ENCODE results near the gene TPT1. TPM values are rescaled to one million over a fixed set of nuclear protein-coding genes. Genes with fewer than 3 reads are reported as not detected.
A peak's percentile ranks its signal among the peaks of the same experiment; 100 is the strongest.

TPT1 gene
- total RNA-seq, 2 experiments from 2014 or later: 3,533 to 3,563 TPM

- Mint-ChIP-seq H3K9me3 (peaks cover 1% of the 10 kb centered on the region), H3K36me3 (ENCODE audit: low read depth) (peaks cover 18% of the 10 kb centered on the region), H3K27ac (peak overlapping the region; percentile 26), H3K4me1 (ENCODE audit: low read depth) (peaks cover 44% of the 10 kb centered on the region), H3K4me3 (no peak overlapping the region), H3K27me3 (no peaks in the 10 kb centered on the region)
- ATAC-seq (no peak), DNase-seq (no peak)
- intact Hi-C loops (cut with micrococcal nuclease): no loop called here
- POLR2A ChIA-PET: interaction anchor here (0.7 to 2.9 kb wide), 6 partner anchors 27 to 111 kb away, joined by 3 to 13 read pairs (median 4); partner anchors contain the start of gene TPT1
- no peak for TF ChIP-seq CTCF (IDR thresholded peaks at IDR 0.05)
- CTCF ChIA-PET: interaction anchor here (0.5 to 7.3 kb wide), 10 partner anchors 17 to 1294 kb away, joined by 3 to 103 read pairs (median 8); partner anchors contain the start of genes COG3 and SLC25A30
These were observed 28.1 kb upstream of the TPT1 start for GRCh38 chr13:45369116-45369515.

GRCh38 chr13:45368571-45368970 lies 27.6 kb upstream of the TPT1 start:
- ChIA-PET POLR2A (interaction anchor here (1.8 to 2.9 kb wide), 2 partner anchors 26 to 29 kb away, joined by 11 to 13 read pairs; partner anchors contain the start of gene TPT1), CTCF (interaction anchor here (0.9 to 7.3 kb wide), 7 partner anchors 18 to 121 kb away, joined by 3 to 103 read pairs (median 5); no protein-coding TSS in a partner anchor)
- H3K27me3 Mint-ChIP-seq: no peaks in the 10 kb centered on the region
- peaks cover 23% of the 10 kb centered on the region for H3K36me3 Mint-ChIP-seq (ENCODE audit: low read depth)
- H3K4me3 Mint-ChIP-seq: no peak overlapping the region
- ATAC-seq: no peak
- peaks cover 50% of the 10 kb centered on the region for H3K4me1 Mint-ChIP-seq (ENCODE audit: low read depth)
- intact Hi-C loops (cut with micrococcal nuclease): no loop called here
- no peak for TF ChIP-seq CTCF (IDR thresholded peaks at IDR 0.05)
- peak overlapping the region; percentile 97 for H3K27ac Mint-ChIP-seq
- DNase-seq: no peak
- H3K9me3 Mint-ChIP-seq: peaks cover 6% of the 10 kb centered on the region

GRCh38 chr13:45368005-45368404 lies 27.0 kb upstream of the TPT1 start:
- H3K27me3 Mint-ChIP-seq: no peaks in the 10 kb centered on the region
- intact Hi-C loops (cut with micrococcal nuclease): no loop called here
- no peak for ATAC-seq
- TF ChIP-seq CTCF (IDR thresholded peaks at IDR 0.05): no peak
- peak overlapping the region; percentile 97 for H3K27ac Mint-ChIP-seq
- POLR2A ChIA-PET: interaction anchor here (1.8 to 2.9 kb wide), 2 partner anchors 27 to 28 kb away, joined by 11 to 13 read pairs; partner anchors contain the start of gene TPT1
- CTCF ChIA-PET: interaction anchor here (0.9 to 7.3 kb wide), 6 partner anchors 26 to 121 kb away, joined by 3 to 103 read pairs (median 4); no protein-coding TSS in a partner anchor
- H3K4me1 Mint-ChIP-seq (ENCODE audit: low read depth): peaks cover 55% of the 10 kb centered on the region
- peaks cover 8% of the 10 kb centered on the region for H3K9me3 Mint-ChIP-seq
- DNase-seq: no peak
- H3K36me3 Mint-ChIP-seq (ENCODE audit: low read depth): peaks cover 26% of the 10 kb centered on the region
- no peak overlapping the region for H3K4me3 Mint-ChIP-seq

- H3K4me1 Mint-ChIP-seq (ENCODE audit: low read depth): peaks cover 62% of the 10 kb centered on the region
- H3K4me3 Mint-ChIP-seq: peak overlapping the region; percentile 46
- no peaks in the 10 kb centered on the region for H3K27me3 Mint-ChIP-seq
- H3K27ac Mint-ChIP-seq: peak overlapping the region; percentile 97
- H3K9me3 Mint-ChIP-seq: peaks cover 8% of the 10 kb centered on the region
- intact Hi-C loops (cut with micrococcal nuclease): loop anchor here (2.0 kb wide), 1 partner anchor 27 kb away; the partner anchor contains the start of gene TPT1
- H3K36me3 Mint-ChIP-seq (ENCODE audit: low read depth): peaks cover 31% of the 10 kb centered on the region
- CTCF ChIA-PET: interaction anchor here (0.8 to 7.3 kb wide), 7 partner anchors 26 to 122 kb away, joined by 3 to 103 read pairs (median 3); partner anchors contain the start of gene TPT1
- POLR2A ChIA-PET: interaction anchor here (0.6 to 2.9 kb wide), 5 partner anchors 23 to 97 kb away, joined by 3 to 13 read pairs (median 5); partner anchors contain the start of gene TPT1
- ATAC-seq: peak; percentile 99
- TF ChIP-seq CTCF (IDR thresholded peaks at IDR 0.05): no peak
- peak; percentile 98 for DNase-seq
These were observed 26.4 kb upstream of the TPT1 start for GRCh38 chr13:45367358-45367757.

GRCh38 chr13:45365558-45365885 lies 24.5 kb upstream of the TPT1 start:
- ChIA-PET POLR2A (interaction anchor here (1.1 to 1.8 kb wide), 5 partner anchors 14 to 99 kb away, joined by 3 to 6 read pairs (median 3); partner anchors contain the start of genes COG3 and TPT1), CTCF (interaction anchor here (1.0 to 1.8 kb wide), 3 partner anchors 9 to 29 kb away, joined by 3 to 6 read pairs (median 3); no protein-coding TSS in a partner anchor)
- Mint-ChIP-seq H3K27me3 (no peaks in the 10 kb centered on the region), H3K9me3 (peaks cover 8% of the 10 kb centered on the region), H3K4me1 (ENCODE audit: low read depth) (peaks cover 64% of the 10 kb centered on the region), H3K4me3 (no peak overlapping the region), H3K27ac (peak overlapping the region; percentile 60), H3K36me3 (ENCODE audit: low read depth) (peaks cover 39% of the 10 kb centered on the region)
- DNase-seq (no peak), ATAC-seq (no peak)
- intact Hi-C loops (cut with micrococcal nuclease): no loop called here
- no peak for TF ChIP-seq CTCF (IDR thresholded peaks at IDR 0.05)
